Measurements from ENCODE around the gene RFX1.
"Not testable (repeated sequence)": the region's sequence is repeated elsewhere in the genome, so short reads cannot be mapped to it uniquely, and the experiment has no call there.

DNA sequence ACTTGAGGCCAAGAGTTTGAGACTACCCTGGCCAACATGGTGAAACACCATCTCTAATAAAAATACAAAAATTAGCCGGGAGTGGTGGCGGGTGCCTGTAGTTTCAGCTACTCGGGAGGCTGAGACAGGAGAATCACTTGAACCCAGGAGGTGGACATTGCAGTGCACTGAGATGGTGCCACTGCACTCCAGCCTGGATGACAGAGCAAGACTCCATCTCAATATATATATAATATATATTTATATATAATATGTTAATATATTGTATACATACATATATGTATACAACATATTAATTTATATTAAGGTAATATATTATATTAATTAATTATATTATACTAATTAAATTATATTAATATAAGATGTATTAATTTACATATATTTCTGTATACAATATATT, 13.6 kb upstream of the RFX1 start:
- not testable (repeated sequence) for TF ChIP-seq FOXJ3 (CRISPR knock-in tag; IDR thresholded peaks at IDR 0.05; ENCODE audit: borderline replicate concordance)
- TF ChIP-seq, protein P1, sequence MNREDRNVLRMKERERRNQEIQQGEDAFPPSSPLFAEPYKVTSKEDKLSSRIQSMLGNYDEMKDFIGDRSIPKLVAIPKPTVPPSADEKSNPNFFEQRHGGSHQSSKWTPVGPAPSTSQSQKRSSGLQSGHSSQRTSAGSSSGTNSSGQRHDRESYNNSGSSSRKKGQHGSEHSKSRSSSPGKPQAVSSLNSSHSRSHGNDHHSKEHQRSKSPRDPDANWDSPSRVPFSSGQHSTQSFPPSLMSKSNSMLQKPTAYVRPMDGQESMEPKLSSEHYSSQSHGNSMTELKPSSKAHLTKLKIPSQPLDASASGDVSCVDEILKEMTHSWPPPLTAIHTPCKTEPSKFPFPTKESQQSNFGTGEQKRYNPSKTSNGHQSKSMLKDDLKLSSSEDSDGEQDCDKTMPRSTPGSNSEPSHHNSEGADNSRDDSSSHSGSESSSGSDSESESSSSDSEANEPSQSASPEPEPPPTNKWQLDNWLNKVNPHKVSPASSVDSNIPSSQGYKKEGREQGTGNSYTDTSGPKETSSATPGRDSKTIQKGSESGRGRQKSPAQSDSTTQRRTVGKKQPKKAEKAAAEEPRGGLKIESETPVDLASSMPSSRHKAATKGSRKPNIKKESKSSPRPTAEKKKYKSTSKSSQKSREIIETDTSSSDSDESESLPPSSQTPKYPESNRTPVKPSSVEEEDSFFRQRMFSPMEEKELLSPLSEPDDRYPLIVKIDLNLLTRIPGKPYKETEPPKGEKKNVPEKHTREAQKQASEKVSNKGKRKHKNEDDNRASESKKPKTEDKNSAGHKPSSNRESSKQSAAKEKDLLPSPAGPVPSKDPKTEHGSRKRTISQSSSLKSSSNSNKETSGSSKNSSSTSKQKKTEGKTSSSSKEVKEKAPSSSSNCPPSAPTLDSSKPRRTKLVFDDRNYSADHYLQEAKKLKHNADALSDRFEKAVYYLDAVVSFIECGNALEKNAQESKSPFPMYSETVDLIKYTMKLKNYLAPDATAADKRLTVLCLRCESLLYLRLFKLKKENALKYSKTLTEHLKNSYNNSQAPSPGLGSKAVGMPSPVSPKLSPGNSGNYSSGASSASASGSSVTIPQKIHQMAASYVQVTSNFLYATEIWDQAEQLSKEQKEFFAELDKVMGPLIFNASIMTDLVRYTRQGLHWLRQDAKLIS (CRISPR knock-in tag; IDR thresholded peaks at IDR 0.05; ENCODE audit: borderline replicate concordance), result not testable (repeated sequence)
